Activated naive CD8-positive, alpha-beta T cell treated with anti-CD3 and anti-CD28 coated beads, Interleukin-2, amount 50 U/mL, for 16 hours (primary cell): ENCODE measurements around the gene RMC1.
"Not testable (repeated sequence)": the region's sequence is repeated elsewhere in the genome, so short reads cannot be mapped to it uniquely, and the experiment has no call there.

Experiments used
- DNase-seq: peaks from one replicate; pipeline ENCODE4 v3.0.0-alpha.2; 2020; ENCODE audit warnings: low read depth, low spot score

The RMC1 gene

GRCh38 chr18:23503038-23503962 is at the start of gene RMC1:
Gene RMC1, plus strand, starts transcription at chr18:23503511. Its CDS starts 108 bp downstream, at chr18:23503619.
- DNase-seq, result peak; percentile 96

- DNase-seq, result no peak
Observed at GRCh38 chr18:23453680-23454058, 49.6 kb upstream of the RMC1 start.

- DNase-seq, result no peak
Observed at GRCh38 chr18:23456835-23457234, 46.5 kb upstream of the RMC1 start.

GRCh38 chr18:23458830-23459529 is 44.3 kb upstream of the RMC1 start:
- DNase-seq, result no peak

GRCh38 chr18:23459530-23459921 is 43.8 kb upstream of the RMC1 start:
- no peak for DNase-seq

- no peak for DNase-seq
Observed at GRCh38 chr18:23460285-23461273, 42.7 kb upstream of the RMC1 start.

GRCh38 chr18:23462876-23463275 is 40.4 kb upstream of the RMC1 start:
- no peak for DNase-seq

- DNase-seq, result no peak
Observed at GRCh38 chr18:23468753-23469459, 34.4 kb upstream of the RMC1 start.

- no peak for DNase-seq
Observed at GRCh38 chr18:23470620-23471387, 32.5 kb upstream of the RMC1 start.

GRCh38 chr18:23471486-23471885 is 31.8 kb upstream of the RMC1 start:
- DNase-seq, result no peak

- DNase-seq, result no peak
Observed at GRCh38 chr18:23479829-23480505, 23.3 kb upstream of the RMC1 start.

- DNase-seq, result no peak
Observed at GRCh38 chr18:23484561-23485182, 18.6 kb upstream of the RMC1 start.

GRCh38 chr18:23485386-23485785 is 17.9 kb upstream of the RMC1 start:
- DNase-seq, result no peak

GRCh38 chr18:23487738-23488570 is 15.4 kb upstream of the RMC1 start:
- no peak for DNase-seq

- not testable (repeated sequence) for DNase-seq
Observed at GRCh38 chr18:23489586-23489985, 13.7 kb upstream of the RMC1 start.

- no peak for DNase-seq
Observed at GRCh38 chr18:23493654-23494053, 9.7 kb upstream of the RMC1 start.

- DNase-seq, result no peak
Observed at GRCh38 chr18:23494992-23495391, 8.3 kb upstream of the RMC1 start.

- DNase-seq, result no peak
Observed at GRCh38 chr18:23495723-23496440, 7.4 kb upstream of the RMC1 start.
